ENCODE results near the gene RAB30.

The RAB30 gene

GRCh38 chr11:82930229-82930628, 141.5 kb downstream of the RAB30 start:
- Mint-ChIP-seq H3K27me3 (ENCODE audit: low read depth, poor library complexity) (no peaks in the 10 kb centered on the region), H3K36me3 (ENCODE audit: low read depth) (peaks cover 40% of the 10 kb centered on the region), H3K4me3 (no peak overlapping the region), H3K9me3 (no peaks in the 10 kb centered on the region), H3K4me1 (no peaks in the 10 kb centered on the region), H3K27ac (no peak overlapping the region)
- no peak for DNase-seq
- no peak for TF ChIP-seq CTCF (IDR thresholded peaks at IDR 0.05)

GRCh38 chr11:82929121-82929520, 142.6 kb downstream of the RAB30 start:
- Mint-ChIP-seq H3K9me3 (no peaks in the 10 kb centered on the region), H3K4me3 (no peak overlapping the region), H3K27me3 (ENCODE audit: low read depth, poor library complexity) (no peaks in the 10 kb centered on the region), H3K4me1 (no peaks in the 10 kb centered on the region), H3K27ac (no peak overlapping the region), H3K36me3 (ENCODE audit: low read depth) (peaks cover 45% of the 10 kb centered on the region)
- TF ChIP-seq CTCF (IDR thresholded peaks at IDR 0.05) = no peak
- no peak for DNase-seq

GRCh38 chr11:82927264-82927880, 144.3 kb downstream of the RAB30 start:
- peak; percentile 77 for TF ChIP-seq CTCF (IDR thresholded peaks at IDR 0.05)
- DNase-seq = peak; percentile 16
- Mint-ChIP-seq H3K4me1 (no peaks in the 10 kb centered on the region), H3K27ac (no peak overlapping the region), H3K36me3 (ENCODE audit: low read depth) (peaks cover 42% of the 10 kb centered on the region), H3K4me3 (no peak overlapping the region), H3K27me3 (ENCODE audit: low read depth, poor library complexity) (no peaks in the 10 kb centered on the region), H3K9me3 (no peaks in the 10 kb centered on the region)

- Mint-ChIP-seq H3K9me3 (peaks cover 7% of the 10 kb centered on the region), H3K27ac (no peak overlapping the region), H3K27me3 (ENCODE audit: low read depth, poor library complexity) (no peaks in the 10 kb centered on the region)
Observed at GRCh38 chr11:82924522-82925224, 147.0 kb downstream of the RAB30 start.

More at GRCh38 chr11:82924522-82925224, 147.0 kb downstream of the RAB30 start:
- Mint-ChIP-seq H3K36me3 (ENCODE audit: low read depth) (peaks cover 59% of the 10 kb centered on the region), H3K4me3 (no peak overlapping the region), H3K4me1 (no peaks in the 10 kb centered on the region)
- no peak for TF ChIP-seq CTCF (IDR thresholded peaks at IDR 0.05)
- no peak for DNase-seq

All from nephron progenitor cell (in vitro differentiated cells).